Ammon's horn (tissue), 1 donor: ENCODE data around the gene PTPRN2.

Source experiments
- DNase-seq: peaks from one replicate; pipeline ENCODE4 v3.0.0-alpha.2; 2016; ENCODE audit warnings: low spot score

PTPRN2 gene

GRCh38 chr7:157685430-157686284 lies 902.0 kb downstream of the PTPRN2 start:
- DNase-seq, result no peak

GRCh38 chr7:157684909-157685429 lies 902.7 kb downstream of the PTPRN2 start:
- DNase-seq, result no peak

GRCh38 chr7:157684157-157684908 lies 903.3 kb downstream of the PTPRN2 start:
- DNase-seq, result no peak

- DNase-seq, result no peak
Observed at GRCh38 chr7:157683747-157684156, 903.9 kb downstream of the PTPRN2 start.

- DNase-seq, result no peak
Observed at GRCh38 chr7:157682946-157683746, 904.5 kb downstream of the PTPRN2 start.

- DNase-seq, result no peak
Observed at GRCh38 chr7:157682064-157682945, 905.3 kb downstream of the PTPRN2 start.

- no peak for DNase-seq
Observed at GRCh38 chr7:157679607-157680006, 908.0 kb downstream of the PTPRN2 start.

- no peak for DNase-seq
Observed at GRCh38 chr7:157678501-157678900, 909.1 kb downstream of the PTPRN2 start.

GRCh38 chr7:157676456-157677255 lies 911.0 kb downstream of the PTPRN2 start:
- no peak for DNase-seq

- DNase-seq, result no peak
Observed at GRCh38 chr7:157676001-157676400, 911.6 kb downstream of the PTPRN2 start.

- DNase-seq, result no peak
Observed at GRCh38 chr7:157675427-157675927, 912.1 kb downstream of the PTPRN2 start.

- DNase-seq, result no peak
Observed at GRCh38 chr7:157674715-157675426, 912.8 kb downstream of the PTPRN2 start.

GRCh38 chr7:157674027-157674714 lies 913.5 kb downstream of the PTPRN2 start:
- no peak for DNase-seq

GRCh38 chr7:157673573-157673972 lies 914.0 kb downstream of the PTPRN2 start:
- no peak for DNase-seq

- no peak for DNase-seq
Observed at GRCh38 chr7:157671358-157672255, 916.0 kb downstream of the PTPRN2 start.

GRCh38 chr7:157670490-157671357 lies 916.9 kb downstream of the PTPRN2 start:
- DNase-seq, result no peak
